Spleen (tissue), 11 donors: ENCODE data around the gene SRD5A1. TPM values are rescaled to one million over a fixed set of nuclear protein-coding genes. Genes with fewer than 3 reads are reported as not detected.

Experiments
- DNase-seq: peaks from one replicate; pipeline ENCODE4 v3.0.0-alpha.2; 2020
- H3K27ac ChIP-seq, 8 donors: fragments of 200-600 bp; sonication (generic) in 7 of 8; 1 replicate in 4 of 8; 2 replicates in 4 of 8; pipeline versions ENCODE4 v1.5.0 to v1.8.0; 2016 to 2021; ENCODE audit warnings: inconsistent platforms in 4 of 8, mild to moderate bottlenecking in 4 of 8, moderate library complexity in 1 of 8
- H3K27me3 ChIP-seq, 7 donors: fragments of 200-600 bp; sonication (generic) in 6 of 7; replicated peaks in 1 of 7; 1 replicate in 4 of 7; 2 replicates in 3 of 7; pipeline versions ENCODE4 v1.5.0 to v1.8.0; 2016 to 2021; ENCODE audit warnings: inconsistent platforms in 3 of 7, mild to moderate bottlenecking in 1 of 7
- H3K36me3 ChIP-seq, 6 donors: fragments of 200-600 bp; sonication (generic) in 5 of 6; 1 replicate in 4 of 6; 2 replicates in 2 of 6; pipeline versions ENCODE4 v1.5.0 to v1.8.0; 2016 to 2021; ENCODE audit warnings: inconsistent platforms in 2 of 6
- H3K4me1 ChIP-seq, 6 donors: fragments of 200-600 bp; sonication (generic) in 5 of 6; 1 replicate in 3 of 6; 2 replicates in 3 of 6; pipeline versions ENCODE4 v1.5.0 to v1.8.0; 2016 to 2021; ENCODE audit warnings: inconsistent platforms in 3 of 6
- H3K4me3 ChIP-seq, 8 donors: fragments of 200-600 bp; sonication (generic) in 7 of 8; 1 replicate in 4 of 8; 2 replicates in 4 of 8; pipeline versions ENCODE4 v1.5.0 to v1.8.0; 2016 to 2021; ENCODE audit warnings: inconsistent platforms in 4 of 8, mild to moderate bottlenecking in 4 of 8, moderate library complexity in 2 of 8
- H3K9me3 ChIP-seq, 8 donors: fragments of 200-600 bp; sonication (generic) in 7 of 8; 1 replicate in 4 of 8; 2 replicates in 4 of 8; pipeline versions ENCODE4 v1.5.0 to v1.8.0; 2016 to 2021; ENCODE audit warnings: inconsistent platforms in 4 of 8
- POLR2A ChIP-seq, 3 donors: fragments of 450-650 bp; IDR thresholded peaks; one replicate each; pipeline ENCODE4 v1.5.1; 2017; ENCODE audit warnings: antibody characterized with exemption in 3 of 3, mild to moderate bottlenecking in 1 of 3
- POLR2AphosphoS5 ChIP-seq, 3 donors: sonication (generic); formaldehyde crosslinking; IDR thresholded peaks; one replicate each; pipeline ENCODE4 v1.5.1; 2017; ENCODE audit warnings: antibody characterized with exemption in 3 of 3
- WGBS, 5 donors: extraction: QIAGEN DNeasy Blood & Tissue Kit in 3 of 5; methylation state at CpG; one replicate each; pipeline versions ENCODE4 v1.1.5 to v1.1.7; 2013 to 2018; 5-methylcytosine and 5-hydroxymethylcytosine counted together
- intact Hi-C: fragments of 100-400 bp; cut with DNase I; formaldehyde crosslinking; loops from one replicate; pipeline ENCODE4 v1.15.0; 2023; ENCODE audit warnings: low total_unique reads
- polyA plus RNA-seq, 3 donors: library from polyadenylated mRNA; stranded (reverse); fragments of 200-250 nt; gene quantifications; one replicate each; pipeline ENCODE4 v1.2.1, GENCODE V29; 2013
- total RNA-seq, 7 donors: library from RNA; depleted of rRNA in 3 of 7; stranded (reverse); fragments of >200 nt in 3 of 7; fragmentation: NEBNext Ultra II Directional in 4 of 7; extraction: Animal tissue kit (Norgen Biotek cat#: 25700) in 4 of 7; gene quantifications; one replicate each; pipeline versions ENCODE4 v1.1.0 to v1.2.1, GENCODE V29; 2016 to 2021
- TF ChIP-seq, protein P1 (sequence below), 11 experiments: fragments of 200-600 bp in 7 of 11; fragments of 450-650 bp in 4 of 11; sonication (generic) in 4 of 11; IDR thresholded peaks in 8 of 11; conservative IDR thresholded peaks in 3 of 11; 1 replicate in 7 of 11; 2 replicates in 4 of 11; pipeline versions ENCODE4 v1.4.0 to v1.8.0; 2016 to 2021; ENCODE audit warnings: antibody characterized with exemption in 11 of 11, inconsistent platforms in 4 of 11, mild to moderate bottlenecking in 1 of 11
- donor health status: healthy with polysubstance abuse.
- donor health status: DM: no; HTN: no; CAD: no; lungs with moderate emphysema.
- donor health status: DM: no; HTN: no; CAD: no.
- donor health status: Bipolar disorder and iron deficiency.
- donor health status: healthy.
- donor health status: DM: no; HTN: no; CAD: no.
- donor health status: DM: yes; HTN: yes; CAD: no.

SRD5A1 gene
- total and polyA plus RNA-seq, 10 donors: 2.5 to 9.3 (median 5.7) TPM

DNA sequence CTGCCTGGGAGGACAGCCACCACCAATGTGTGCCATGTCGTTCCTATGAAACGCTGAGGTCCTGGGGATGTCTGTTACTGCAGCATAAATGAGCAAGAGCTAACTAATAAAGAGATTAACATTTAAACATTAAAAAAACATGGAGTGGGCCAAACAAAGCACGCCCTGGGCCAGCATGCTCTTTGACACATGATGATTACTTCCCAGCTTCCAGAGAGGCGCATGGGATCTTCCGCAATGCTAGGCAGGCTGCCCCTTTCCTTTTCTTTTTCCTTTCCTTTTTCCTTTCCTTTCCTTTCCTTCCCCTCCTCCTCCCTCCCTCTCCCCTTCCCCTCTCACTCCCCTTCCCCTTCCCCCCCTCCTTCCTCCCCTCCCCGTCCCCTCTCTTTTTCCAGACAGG is 69.4 kb downstream of the SRD5A1 start:
- Histone ChIP-seq H3K9me3 (no peaks in the 10 kb centered on the region), H3K27me3 (peaks cover 0 to 22% (median 0%) of the 10 kb centered on the region in 7 donors), H3K4me1 (peaks cover 0 to 19% (median 11%) of the 10 kb centered on the region in 6 donors), H3K36me3 (no peaks in the 10 kb centered on the region), H3K4me3 (no peak overlapping the region), H3K27ac (no peak overlapping the region)
- no peak for DNase-seq
- intact Hi-C loops: no loop called here
- WGBS, 5 donors: 94 to 97% (median 96%) methylated on average over 6 of the region's 6 CpGs
- TF ChIP-seq, protein P1, sequence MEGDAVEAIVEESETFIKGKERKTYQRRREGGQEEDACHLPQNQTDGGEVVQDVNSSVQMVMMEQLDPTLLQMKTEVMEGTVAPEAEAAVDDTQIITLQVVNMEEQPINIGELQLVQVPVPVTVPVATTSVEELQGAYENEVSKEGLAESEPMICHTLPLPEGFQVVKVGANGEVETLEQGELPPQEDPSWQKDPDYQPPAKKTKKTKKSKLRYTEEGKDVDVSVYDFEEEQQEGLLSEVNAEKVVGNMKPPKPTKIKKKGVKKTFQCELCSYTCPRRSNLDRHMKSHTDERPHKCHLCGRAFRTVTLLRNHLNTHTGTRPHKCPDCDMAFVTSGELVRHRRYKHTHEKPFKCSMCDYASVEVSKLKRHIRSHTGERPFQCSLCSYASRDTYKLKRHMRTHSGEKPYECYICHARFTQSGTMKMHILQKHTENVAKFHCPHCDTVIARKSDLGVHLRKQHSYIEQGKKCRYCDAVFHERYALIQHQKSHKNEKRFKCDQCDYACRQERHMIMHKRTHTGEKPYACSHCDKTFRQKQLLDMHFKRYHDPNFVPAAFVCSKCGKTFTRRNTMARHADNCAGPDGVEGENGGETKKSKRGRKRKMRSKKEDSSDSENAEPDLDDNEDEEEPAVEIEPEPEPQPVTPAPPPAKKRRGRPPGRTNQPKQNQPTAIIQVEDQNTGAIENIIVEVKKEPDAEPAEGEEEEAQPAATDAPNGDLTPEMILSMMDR (IDR thresholded peaks at IDR 0.05 in 8 of 11, conservative IDR thresholded peaks at IDR 0.05 in 3 of 11): no peak
- TF ChIP-seq POLR2AphosphoS5 (IDR thresholded peaks at IDR 0.05) (no peak), POLR2A (IDR thresholded peaks at IDR 0.05) (no peak)

DNA sequence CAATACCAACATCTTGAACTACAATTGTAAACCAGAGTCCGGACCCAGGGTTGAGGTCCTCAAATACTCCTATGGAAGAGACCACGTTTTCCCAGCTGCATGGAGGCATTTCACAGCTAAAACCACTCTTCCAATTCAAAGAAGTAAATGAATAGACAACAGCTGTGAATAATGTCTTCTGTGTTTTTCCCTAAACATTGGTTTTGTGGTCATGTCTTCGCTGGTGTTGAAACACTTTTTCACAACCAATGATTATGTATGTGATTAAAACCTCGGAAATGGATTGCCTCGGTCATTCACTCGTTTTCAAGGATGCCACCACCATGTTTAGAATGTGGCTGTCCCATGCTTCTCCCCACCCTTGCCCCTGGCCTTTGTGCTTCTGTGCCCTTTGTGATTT is 70.6 kb downstream of the SRD5A1 start:
- H3K27ac ChIP-seq: peak overlapping the region in 6 of 8 donors; percentile 14 to 63 (median 40)
- no peaks in the 10 kb centered on the region for H3K9me3 ChIP-seq
- 49 to 78% (median 57%) methylated on average over 6 of the region's 6 CpGs for WGBS, 5 donors
- peaks cover 0 to 16% (median 0%) of the 10 kb centered on the region in 7 donors for H3K27me3 ChIP-seq
- H3K4me3 ChIP-seq: no peak overlapping the region
- H3K4me1 ChIP-seq: peaks cover 0 to 19% (median 11%) of the 10 kb centered on the region in 6 donors
- DNase-seq: no peak
- TF ChIP-seq POLR2A (IDR thresholded peaks at IDR 0.05) (no peak), POLR2AphosphoS5 (IDR thresholded peaks at IDR 0.05) (no peak)
- TF ChIP-seq, protein P1 (IDR thresholded peaks at IDR 0.05 in 8 of 11, conservative IDR thresholded peaks at IDR 0.05 in 3 of 11): no peak
- intact Hi-C loops: no loop called here
- no peaks in the 10 kb centered on the region for H3K36me3 ChIP-seq

DNA sequence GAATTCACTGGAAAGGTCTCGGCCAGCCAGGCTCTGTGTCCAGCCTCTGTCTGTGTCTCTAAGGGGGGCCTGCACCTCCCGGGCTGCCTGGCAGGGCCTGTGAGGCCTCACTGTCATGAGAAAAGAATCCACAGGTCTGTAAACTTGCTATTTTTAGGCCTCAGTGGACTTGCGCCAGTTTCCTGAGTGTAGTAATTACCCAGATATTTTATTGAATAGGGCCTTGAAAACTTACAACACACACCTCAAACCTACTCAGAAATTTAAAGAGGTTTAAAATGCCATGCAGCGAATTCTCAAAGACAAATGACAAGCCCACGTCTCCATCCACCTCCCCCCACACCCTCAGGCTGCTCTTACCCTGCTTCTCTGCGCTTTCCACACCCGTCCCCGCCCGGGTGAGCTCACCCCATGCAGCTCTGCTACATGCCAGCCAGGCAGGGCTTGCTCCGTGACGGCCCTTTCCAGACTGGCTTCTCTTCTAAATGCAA is 71.2 kb downstream of the SRD5A1 start:
- intact Hi-C loops: no loop called here

DNA sequence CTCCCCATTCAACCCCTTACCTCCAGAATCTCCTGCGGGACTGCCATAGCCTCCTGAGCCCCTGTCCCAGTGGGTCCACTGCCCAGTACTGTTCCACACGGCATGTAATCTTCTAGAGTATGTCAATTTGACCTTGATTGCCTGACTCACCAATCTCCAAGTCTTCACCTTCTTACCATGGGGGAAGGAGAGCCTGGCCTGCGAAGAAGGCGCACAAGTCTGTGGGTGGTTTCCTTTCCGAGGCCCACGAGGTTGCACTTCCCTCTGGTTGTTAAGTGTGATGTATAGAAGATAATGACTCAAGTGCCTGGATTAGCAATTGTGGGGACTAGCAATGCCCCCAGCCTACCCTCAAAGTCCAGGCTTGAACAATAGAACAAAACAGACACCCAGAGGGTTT is 71.8 kb downstream of the SRD5A1 start:
- Histone ChIP-seq H3K4me3 (no peak overlapping the region), H3K27me3 (peaks cover 0 to 12% (median 0%) of the 10 kb centered on the region in 7 donors), H3K9me3 (no peaks in the 10 kb centered on the region), H3K4me1 (peaks cover 0 to 19% (median 11%) of the 10 kb centered on the region in 6 donors), H3K27ac (peak overlapping the region in 2 of 8 donors; percentile 62), H3K36me3 (no peaks in the 10 kb centered on the region)
- 53 to 64% (median 58%) methylated on average over 6 of the region's 6 CpGs for WGBS, 5 donors
- DNase-seq: no peak
- intact Hi-C loops: no loop called here
- no peak for TF ChIP-seq POLR2AphosphoS5 (IDR thresholded peaks at IDR 0.05)
- TF ChIP-seq, protein P1 (IDR thresholded peaks at IDR 0.05 in 8 of 11, conservative IDR thresholded peaks at IDR 0.05 in 3 of 11): no peak
- no peak for TF ChIP-seq POLR2A (IDR thresholded peaks at IDR 0.05)

More for the DNA sequence above, 71.2 kb downstream of the SRD5A1 start:
- peaks cover 0 to 15% (median 0%) of the 10 kb centered on the region in 7 donors for H3K27me3 ChIP-seq
- H3K27ac ChIP-seq: peak overlapping the region in 7 of 8 donors; percentile 14 to 63 (median 59)
- TF ChIP-seq POLR2AphosphoS5 (IDR thresholded peaks at IDR 0.05): no peak
- TF ChIP-seq POLR2A (IDR thresholded peaks at IDR 0.05): no peak
- TF ChIP-seq, protein P1 (IDR thresholded peaks at IDR 0.05 in 8 of 11, conservative IDR thresholded peaks at IDR 0.05 in 3 of 11): no peak
- H3K4me3 ChIP-seq: no peak overlapping the region
- H3K36me3 ChIP-seq: no peaks in the 10 kb centered on the region
- WGBS, 5 donors: 46 to 77% (median 65%) methylated on average over 11 of the region's 11 CpGs
- no peak for DNase-seq
- H3K9me3 ChIP-seq: no peaks in the 10 kb centered on the region
- H3K4me1 ChIP-seq: peaks cover 0 to 19% (median 11%) of the 10 kb centered on the region in 6 donors
